ENCODE results near the gene NEU2. TPM values are rescaled to one million over a fixed set of nuclear protein-coding genes. Genes with fewer than 3 reads are reported as not detected.

Gene NEU2
- total and polyA plus RNA-seq, 2 of the 13 experiments (the other 11 are each of a cell fraction or from before 2014, with no cell fraction given) = not detected

GRCh38 chr2:233061591-233062450 is 29.3 kb downstream of the NEU2 start (continued):
- TF ChIP-seq HNF4A (CRISPR knock-in tag; IDR thresholded peaks at IDR 0.05) (peak; percentile 63), ZBTB38 (CRISPR knock-in tag; IDR thresholded peaks at IDR 0.05) (peak; percentile 82), ZFX (CRISPR knock-in tag; IDR thresholded peaks at IDR 0.05; ENCODE audit: low read depth) (peak; percentile 90), ETS1 (CRISPR knock-in tag; IDR thresholded peaks at IDR 0.05) (no peak), SRSF1 (optimal IDR thresholded peaks at IDR 0.05; ENCODE audit: low read depth, low read length) (peak; percentile 58), GLMP (CRISPR knock-in tag; IDR thresholded peaks at IDR 0.05; ENCODE audit: borderline replicate concordance) (no peak), JUND (CRISPR knock-in tag; IDR thresholded peaks at IDR 0.05) (no peak; the same call in 1 of the 2 replicates), ZBED4 (CRISPR knock-in tag; IDR thresholded peaks at IDR 0.05; ENCODE audit: borderline replicate concordance) (peak; percentile 92), ZNF788 (CRISPR knock-in tag; IDR thresholded peaks at IDR 0.05; ENCODE audit: borderline replicate concordance) (peak; percentile 94), ZFP1 (CRISPR knock-in tag; IDR thresholded peaks at IDR 0.05) (no peak), MYC (CRISPR knock-in tag; IDR thresholded peaks at IDR 0.05; ENCODE audit: borderline replicate concordance) (peak; percentile 79), RFXANK (CRISPR knock-in tag; IDR thresholded peaks at IDR 0.05) (no peak), KAT7 (CRISPR knock-in tag; IDR thresholded peaks at IDR 0.05; ENCODE audit: borderline replicate concordance) (peak; percentile 47; the same call in 1 of the 2 replicates), HOXA5 (CRISPR knock-in tag; IDR thresholded peaks at IDR 0.05) (no peak; the same call in 1 of the 2 replicates), ZKSCAN1 (IDR thresholded peaks at IDR 0.05; ENCODE audit: low read length) (0 out of 2 replicates have a peak, but pooled peaks have one; percentile 13), NFE2L2 (IDR thresholded peaks at IDR 0.05; ENCODE audit: low read length) (no peak), HOXA9 (CRISPR knock-in tag; IDR thresholded peaks at IDR 0.05; ENCODE audit: borderline replicate concordance) (no peak), TBL1XR1 (IDR thresholded peaks at IDR 0.05; ENCODE audit: borderline replicate concordance, low read length, partially characterized antibody) (peak; percentile 26), ZMAT3 (CRISPR knock-in tag; conservative IDR thresholded peaks at IDR 0.05) (no peak; the same call in 1 of the 2 replicates), PBX2 (CRISPR knock-in tag; IDR thresholded peaks at IDR 0.05) (peak; percentile 47; the same call in 1 of the 2 replicates)

Measured in HepG2 (cell line).